IMR-90 (cell line): Measurements from ENCODE around the gene LYSMD2. TPM values are rescaled to one million over a fixed set of nuclear protein-coding genes. Genes with fewer than 3 reads are reported as not detected.

Experiments used
- ATAC-seq: fragments of 200-7000 bp; cut with Tn5 transposase; 2 replicates; pipeline ENCODE4 v1.9.1; 2020; ENCODE audit warnings: low read depth, mild to moderate bottlenecking, moderate library complexity
- BruUV-seq: library from RNA; stranded (reverse); fragments of 400-500 nt; replicated peaks from 2 replicates; lab custom pipeline; 2021; lab: Mats Ljungman, UMichigan
- CTCF ChIA-PET: fragments of 300-600 bp; formaldehyde crosslinking; extraction: SDS; loops from one replicate; lab custom pipeline; 2021; ENCODE audit warnings: antibody characterized with exemption; lab: Yijun Ruan, JAX
- POLR2A ChIA-PET: fragments of 300-600 bp; sonication (Branson Sonifier 250); formaldehyde crosslinking; loops from one replicate; lab custom pipeline; 2022; ENCODE audit warnings: antibody characterized with exemption; ENCODE audit not compliant: unreplicated experiment; lab: Charles Lee
- DNase-seq: peaks from one replicate; pipeline ENCODE4 v3.0.0; 2013
- H2AFZ ChIP-seq: replicated peaks from 2 replicates; pipeline ENCODE3; 2013; ENCODE audit warnings: low read length, mild to moderate bottlenecking; ENCODE audit not compliant: poor library complexity
- H2AK5ac ChIP-seq: 2 replicates; pipeline ENCODE4 v1.6.1; 2013; ENCODE audit warnings: low read depth, low read length, inconsistent platforms
- H2AK9ac ChIP-seq: replicated peaks from 2 replicates; pipeline ENCODE3; 2013; ENCODE audit warnings: mild to moderate bottlenecking, low read depth, low read length, moderate library complexity; ENCODE audit not compliant: poor library complexity
- H2BK120ac ChIP-seq: 2 replicates; pipeline ENCODE4 v1.6.1; 2013; ENCODE audit warnings: low read depth, low read length, inconsistent platforms
- H2BK15ac ChIP-seq: 3 replicates; pipeline ENCODE4 v1.6.1; 2013; ENCODE audit warnings: low read depth, low read length, inconsistent platforms
- H2BK20ac ChIP-seq: 2 replicates; pipeline ENCODE4 v1.6.1; 2013; ENCODE audit warnings: low read depth, mild to moderate bottlenecking, inconsistent platforms, low read length, moderate library complexity
- H2BK5ac ChIP-seq: 2 replicates; pipeline ENCODE4 v1.6.1; 2013; ENCODE audit warnings: mild to moderate bottlenecking, low read depth, low read length, inconsistent platforms; ENCODE audit not compliant: poor library complexity, severe bottlenecking
- H3K14ac ChIP-seq: replicated peaks from 2 replicates; pipeline ENCODE4 v1.6.1; 2013; ENCODE audit warnings: low read depth, low read length, inconsistent platforms
- H3K18ac ChIP-seq: 2 replicates; pipeline ENCODE4 v1.6.1; 2013; ENCODE audit warnings: low read depth, low read length, control low read depth
- H3K23ac ChIP-seq: 2 replicates; pipeline ENCODE4 v1.6.1; 2013; ENCODE audit warnings: low read depth, low read length, inconsistent platforms
- H3K27ac ChIP-seq: 2 replicates; pipeline ENCODE4 v1.5.1; 2013; ENCODE audit warnings: mild to moderate bottlenecking, control low read depth, low read length; ENCODE audit not compliant: insufficient read depth
- H3K27me3 ChIP-seq: 2 replicates; pipeline ENCODE4 v1.6.1; 2013; ENCODE audit warnings: low read length; ENCODE audit not compliant: control insufficient read depth, insufficient read depth
- H3K36me3 ChIP-seq: 2 replicates; pipeline ENCODE4 v1.6.1; 2013; ENCODE audit warnings: low read length, mixed read lengths; ENCODE audit not compliant: control insufficient read depth, insufficient read depth
- H3K4ac ChIP-seq: 2 replicates; pipeline ENCODE4 v1.6.1; 2013; ENCODE audit warnings: low read depth, low read length, inconsistent platforms
- H3K4me1 ChIP-seq: 2 replicates; pipeline ENCODE4 v1.6.1; 2013; ENCODE audit warnings: low read length, mixed read lengths; ENCODE audit not compliant: control insufficient read depth, insufficient read depth
- H3K4me2 ChIP-seq: 2 replicates; pipeline ENCODE4 v1.6.1; 2013; ENCODE audit warnings: low read depth, mild to moderate bottlenecking, control low read depth, low read length, moderate library complexity
- H3K4me3 ChIP-seq: 2 replicates; pipeline ENCODE4 v1.5.1; 2013; ENCODE audit warnings: low read depth, mild to moderate bottlenecking, control low read depth, low read length, moderate library complexity; ENCODE audit not compliant: insufficient read depth
- H3K56ac ChIP-seq: 2 replicates; pipeline ENCODE4 v1.6.1; 2013; ENCODE audit warnings: low read length, inconsistent platforms; ENCODE audit not compliant: insufficient read depth; ENCODE audit errors: extremely low read depth
- H3K79me1 ChIP-seq, 2 experiments: 2 replicates each; pipeline ENCODE4 v1.6.1; 2013; ENCODE audit warnings: low read length in 2 of 2, inconsistent platforms in 1 of 2, low read depth in 1 of 2
- H3K9ac ChIP-seq: 2 replicates; pipeline ENCODE4 v1.6.1; 2013; ENCODE audit warnings: low read depth, low read length, control low read depth
- H3K9me1 ChIP-seq: 2 replicates; pipeline ENCODE4 v1.6.1; 2013; ENCODE audit warnings: low read length, inconsistent platforms; ENCODE audit not compliant: insufficient read depth
- H3K9me3 ChIP-seq: 2 replicates; pipeline ENCODE4 v1.6.1; 2013; ENCODE audit warnings: low read length; ENCODE audit not compliant: control insufficient read depth, insufficient read depth
- H4K20me1 ChIP-seq: 2 replicates; pipeline ENCODE4 v1.6.1; 2013; ENCODE audit warnings: low read length, inconsistent platforms; ENCODE audit not compliant: insufficient read depth
- H4K5ac ChIP-seq: 2 replicates; pipeline ENCODE4 v1.6.1; 2013; ENCODE audit warnings: mild to moderate bottlenecking, low read depth, low read length, control low read depth
- H4K8ac ChIP-seq, 2 experiments: 2 replicates each; pipeline ENCODE4 v1.6.1; 2013; ENCODE audit warnings: low read depth in 2 of 2, low read length in 2 of 2, control low read depth in 1 of 2, inconsistent platforms in 1 of 2
- H4K91ac ChIP-seq: 2 replicates; pipeline ENCODE4 v1.6.1; 2013; ENCODE audit warnings: low read depth, low read length, inconsistent platforms; ENCODE audit not compliant: insufficient read depth
- CEBPB ChIP-seq: IDR thresholded peaks from 2 replicates; pipeline ENCODE4 v1.6.1; 2012; ENCODE audit warnings: low read depth, low read length, improper control_type of control experiment
- CHD1 ChIP-seq: IDR thresholded peaks from 2 replicates; pipeline ENCODE4 v1.6.1; 2012; ENCODE audit warnings: low read depth, low read length, improper control_type of control experiment
- CTCF ChIP-seq: conservative IDR thresholded peaks from 2 replicates; pipeline ENCODE4 v1.5.1; 2012; ENCODE audit warnings: mild to moderate bottlenecking, low read depth, low read length, improper control_type of control experiment
- MAFK ChIP-seq: IDR thresholded peaks from 2 replicates; pipeline ENCODE4 v1.6.1; 2012; ENCODE audit warnings: low read depth, low read length, improper control_type of control experiment
- MXI1 ChIP-seq: IDR thresholded peaks from 2 replicates; pipeline ENCODE4 v1.6.1; 2012; ENCODE audit warnings: low read depth, mild to moderate bottlenecking, low read length, moderate library complexity, borderline replicate concordance
- NFE2L2 ChIP-seq: fragments of 150-350 bp; IDR thresholded peaks from 2 replicates; pipeline ENCODE4 v1.6.1; 2016; ENCODE audit warnings: low read depth, mild to moderate bottlenecking, low read length
- POLR2A ChIP-seq: IDR thresholded peaks from 2 replicates; pipeline ENCODE4 v1.6.1; 2012; ENCODE audit warnings: mild to moderate bottlenecking, low read depth, low read length
- RAD21 ChIP-seq: IDR thresholded peaks from 2 replicates; pipeline ENCODE4 v1.6.1; 2012; ENCODE audit warnings: low read length, improper control_type of control experiment
- RFX5 ChIP-seq: IDR thresholded peaks from 2 replicates; pipeline ENCODE4 v1.8.0; 2012; ENCODE audit warnings: low read depth, mild to moderate bottlenecking, low read length, moderate library complexity
- USF2 ChIP-seq: fragments of 150-350 bp; IDR thresholded peaks from 2 replicates; pipeline ENCODE4 v1.6.1; 2017; ENCODE audit warnings: mild to moderate bottlenecking, antibody characterized with exemption, low read length, low read depth
- WGBS, 2 experiments: methylation state at CpG; one replicate each; pipeline versions ENCODE4 v1.1.5 to v1.1.7; 2013; ENCODE audit warnings: missing lambda C conversion rate in 2 of 2; ENCODE audit not compliant: insufficient read length in 1 of 2; ENCODE audit errors: extremely low coverage in 2 of 2; 5-methylcytosine and 5-hydroxymethylcytosine counted together
- dilution Hi-C: fragments of 300-500 bp; cut with HindIII; formaldehyde crosslinking; loops from one replicate; pipeline ENCODE4 v1.14.3; 2018; ENCODE audit warnings: low sequenced_read_pairs; ENCODE audit not compliant: unreplicated experiment
- in situ Hi-C: fragments of 300-500 bp; cut with MboI; formaldehyde crosslinking; loops from 3 replicates; pipeline ENCODE4 v1.14.3; 2019; ENCODE audit warnings: low sequenced_read_pairs, inconsistent platforms, mixed read lengths
- intact Hi-C: fragments of 100-400 bp; cut with micrococcal nuclease; formaldehyde crosslinking; loops from 2 replicates; pipeline ENCODE4 v1.10.0; 2022
- polyA plus RNA-seq, 3 experiments: library from polyadenylated mRNA; depleted of rRNA; stranded (reverse); fragments of >200 nt; gene quantifications; 2 replicates each; pipeline ENCODE4 v1.2.3, GENCODE V29; 2012; ENCODE audit warnings: low replicate concordance in 1 of 3
- total RNA-seq: library from RNA; depleted of rRNA; stranded (reverse); fragments of >200 nt; gene quantifications from 2 replicates; pipeline ENCODE4 v1.2.3, GENCODE V29; 2012

Gene LYSMD2
- total and polyA plus RNA-seq, 2 of the 4 experiments (the other 2 are of a cell fraction): 5.9 to 6.0 TPM

- H2BK15ac ChIP-seq: no peak within 1 kb of the TSS
- 3% methylated on average over 34 of the region's 65 CpGs; no CpG with 5 or more reads in 1 of the 2 experiments for WGBS, 2 experiments
- DNase-seq (peak; percentile 26), ATAC-seq (peak; percentile 96)
- H4K20me1 ChIP-seq: no peaks in the 10 kb centered on the region; the same call in none of the 2 replicates
- H4K8ac ChIP-seq: no peak within 1 kb of the TSS
- H3K4ac ChIP-seq: no peak within 1 kb of the TSS
- H3K18ac ChIP-seq: no peak within 1 kb of the TSS
- in situ Hi-C loops: no loop called here
- POLR2A ChIA-PET: no interaction called here
- peak within 1 kb of the TSS; percentile 67 for H3K4me3 ChIP-seq
- H3K56ac ChIP-seq: no peak within 1 kb of the TSS
- H2AK9ac ChIP-seq: peak within 1 kb of the TSS; percentile 76
- CTCF ChIA-PET: interaction anchor here (1.0 kb wide), 1 partner anchor 12 kb away, joined by 4 read pairs; no protein-coding TSS in a partner anchor
- H2AK5ac ChIP-seq: no peak within 1 kb of the TSS
- H3K14ac ChIP-seq: peak within 1 kb of the TSS; percentile 68; the same call in 1 of the 2 replicates
- no peak within 1 kb of the TSS; the same call in 1 of the 2 replicates for H3K27ac ChIP-seq
- BruUV-seq: no TSS peak
- no peak within 1 kb of the TSS; the same call in 1 of the 2 replicates for H2BK120ac ChIP-seq
- intact Hi-C loops: no loop called here
- H3K4me2 ChIP-seq: peak within 1 kb of the TSS; percentile 97
- peak within 1 kb of the TSS; percentile 95 for H2AFZ ChIP-seq
- no peak within 1 kb of the TSS for H2BK5ac ChIP-seq
- TF ChIP-seq POLR2A (no peak), MAFK (no peak), USF2 (no peak), MXI1 (no peak), CTCF (no peak), RAD21 (no peak), RFX5 (no peak), CHD1 (no peak), CEBPB (no peak), NFE2L2 (no peak)
- H4K5ac ChIP-seq: no peak within 1 kb of the TSS
- dilution Hi-C loops: no loop called here
- H2BK20ac ChIP-seq: no peak within 1 kb of the TSS
- no peaks in the 10 kb centered on the region for H3K9me1 ChIP-seq
- peak within 1 kb of the TSS; percentile 43; the same call in 1 of the 2 replicates for H3K23ac ChIP-seq
- H3K27me3 ChIP-seq: peaks cover 28% of the 10 kb centered on the region
- no peaks in the 10 kb centered on the region for H3K9me3 ChIP-seq
- peak within 1 kb of the TSS; percentile 44 for H3K9ac ChIP-seq
- no peak within 1 kb of the TSS for H4K91ac ChIP-seq
- peaks cover 0 to 11% of the 10 kb centered on the region in 2 experiments; a peak in 1 of 4 replicates for H3K79me1 ChIP-seq
- no peaks in the 10 kb centered on the region for H3K36me3 ChIP-seq
- H3K4me1 ChIP-seq: 0 out of 2 replicates have a peak, but pooled peaks cover 4% of the 10 kb centered on the region
Observed at GRCh38 chr15:51750792-51751696, 13.6 kb upstream of the LYSMD2 start, which contains the start of gene TMOD2. Gene TMOD2, plus strand, starts transcription at chr15:51751597. Its CDS starts 14,845 bp downstream, at chr15:51766442.
